ENCODE measurements around the gene SGIP1. TPM values are rescaled to one million over a fixed set of nuclear protein-coding genes. Genes with fewer than 3 reads are reported as not detected.

SGIP1 gene
- total RNA-seq, 1 donor from 2014 or later = not detected

GRCh38 chr1:66519992-66520391 is 14.0 kb upstream of the SGIP1 start:
- ATAC-seq (ENCODE audit: low read depth) (no peak), DNase-seq (no peak)
- no peak for TF ChIP-seq CTCF (IDR thresholded peaks at IDR 0.05)
- Mint-ChIP-seq H3K4me3 (no peak overlapping the region), H3K4me1 (no peaks in the 10 kb centered on the region), H3K27ac (no peak overlapping the region), H3K36me3 (ENCODE audit: low read depth) (no peaks in the 10 kb centered on the region), H3K27me3 (peaks cover 2% of the 10 kb centered on the region), H3K9me3 (no peaks in the 10 kb centered on the region)
- POLR2A ChIA-PET = no interaction called here
- CTCF ChIA-PET = no interaction called here
- intact Hi-C loops (cut with micrococcal nuclease) = no loop called here

DNA sequence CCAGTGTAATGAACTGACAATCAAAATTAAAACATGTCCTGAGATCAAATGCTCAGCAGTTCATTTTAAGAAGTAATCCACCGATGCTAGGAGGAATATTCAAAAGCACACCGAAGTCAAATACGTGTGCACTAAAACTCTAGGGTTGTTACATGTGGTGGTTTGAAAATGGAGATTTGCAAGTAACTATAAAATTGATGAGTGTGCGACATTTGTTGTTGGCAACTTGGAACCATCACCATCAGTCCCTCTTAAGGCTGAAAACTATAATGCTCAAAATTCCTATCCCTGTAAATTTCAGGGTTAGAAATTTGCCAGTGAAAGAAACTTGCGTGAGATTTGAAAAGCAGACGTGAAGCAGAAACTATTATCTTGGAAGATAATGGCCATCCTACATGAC is 13.3 kb upstream of the SGIP1 start:
- no peaks in the 10 kb centered on the region for H3K36me3 Mint-ChIP-seq (ENCODE audit: low read depth)
- no peaks in the 10 kb centered on the region for H3K9me3 Mint-ChIP-seq
- POLR2A ChIA-PET = no interaction called here
- H3K4me3 Mint-ChIP-seq = no peak overlapping the region
- DNase-seq (no peak), ATAC-seq (ENCODE audit: low read depth) (no peak)
- no peak for TF ChIP-seq CTCF (IDR thresholded peaks at IDR 0.05)
- no peak overlapping the region for H3K27ac Mint-ChIP-seq
- CTCF ChIA-PET = no interaction called here
- intact Hi-C loops (cut with micrococcal nuclease) = no loop called here
- H3K4me1 Mint-ChIP-seq = no peaks in the 10 kb centered on the region
- peaks cover 2% of the 10 kb centered on the region for H3K27me3 Mint-ChIP-seq

GRCh38 chr1:66521721-66522365 is 12.1 kb upstream of the SGIP1 start:
- Mint-ChIP-seq H3K27me3 (peaks cover 2% of the 10 kb centered on the region), H3K4me3 (no peak overlapping the region), H3K4me1 (no peaks in the 10 kb centered on the region), H3K27ac (no peak overlapping the region), H3K9me3 (no peaks in the 10 kb centered on the region), H3K36me3 (ENCODE audit: low read depth) (no peaks in the 10 kb centered on the region)
- ATAC-seq (ENCODE audit: low read depth) = no peak
- ChIA-PET POLR2A (no interaction called here), CTCF (no interaction called here)
- intact Hi-C loops (cut with micrococcal nuclease) = no loop called here
- TF ChIP-seq CTCF (IDR thresholded peaks at IDR 0.05) = no peak
- DNase-seq = no peak

GRCh38 chr1:66523562-66523961 is 10.4 kb upstream of the SGIP1 start:
- ChIA-PET POLR2A (no interaction called here), CTCF (no interaction called here)
- intact Hi-C loops (cut with micrococcal nuclease) = no loop called here
- peaks cover 2% of the 10 kb centered on the region for H3K27me3 Mint-ChIP-seq
- H3K27ac Mint-ChIP-seq = no peak overlapping the region
- no peak for TF ChIP-seq CTCF (IDR thresholded peaks at IDR 0.05)
- H3K4me3 Mint-ChIP-seq = no peak overlapping the region
- H3K4me1 Mint-ChIP-seq = no peaks in the 10 kb centered on the region
- no peaks in the 10 kb centered on the region for H3K9me3 Mint-ChIP-seq
- no peaks in the 10 kb centered on the region for H3K36me3 Mint-ChIP-seq (ENCODE audit: low read depth)
- ATAC-seq (ENCODE audit: low read depth) = no peak
- DNase-seq = no peak

- intact Hi-C loops (cut with micrococcal nuclease) = no loop called here
- no peak overlapping the region for H3K27ac Mint-ChIP-seq
- peaks cover 5% of the 10 kb centered on the region for H3K27me3 Mint-ChIP-seq
- TF ChIP-seq CTCF (IDR thresholded peaks at IDR 0.05) = no peak
- no peaks in the 10 kb centered on the region for H3K4me1 Mint-ChIP-seq
- DNase-seq = no peak
- CTCF ChIA-PET = no interaction called here
- POLR2A ChIA-PET = no interaction called here
- H3K4me3 Mint-ChIP-seq = no peak overlapping the region
- ATAC-seq (ENCODE audit: low read depth) = no peak
- no peaks in the 10 kb centered on the region for H3K36me3 Mint-ChIP-seq (ENCODE audit: low read depth)
- no peaks in the 10 kb centered on the region for H3K9me3 Mint-ChIP-seq
Measured at GRCh38 chr1:66525086-66525485, 8.9 kb upstream of the SGIP1 start.
